BLaER1 treated with 17β-estradiol and CSF1 and Interleukin-3, amounts not matched to agents 10 nM and 100 nM (cell line): ENCODE data around the gene ANXA6.
A peak's percentile ranks its signal among the peaks of the same experiment; 100 is the strongest.

ENCODE experiments used
- H3K27ac ChIP-seq, 11 experiments: shearing (Covaris generic); formaldehyde crosslinking; 2 replicates each; pipeline ENCODE4 v1.8.1; 2022
- H3K27me3 ChIP-seq, 11 experiments: shearing (Covaris generic); formaldehyde crosslinking; 2 replicates each; pipeline ENCODE4 v1.8.1; 2022
- H3K36me3 ChIP-seq, 11 experiments: shearing (Covaris generic); formaldehyde crosslinking; 2 replicates each; pipeline ENCODE4 v1.8.1; 2022
- H3K4me1 ChIP-seq, 10 experiments: shearing (Covaris generic); formaldehyde crosslinking; 2 replicates each; pipeline ENCODE4 v1.8.1; 2022
- H3K4me2 ChIP-seq, 11 experiments: shearing (Covaris generic); formaldehyde crosslinking; 2 replicates each; pipeline ENCODE4 v1.8.1; 2022
- H3K4me3 ChIP-seq, 10 experiments: shearing (Covaris generic); formaldehyde crosslinking; 2 replicates each; pipeline ENCODE4 v1.8.1; 2022
- H3K9ac ChIP-seq, 11 experiments: shearing (Covaris generic); formaldehyde crosslinking; 2 replicates each; pipeline ENCODE4 v1.8.1; 2022
- H3K9me3 ChIP-seq, 11 experiments: shearing (Covaris generic); formaldehyde crosslinking; replicated peaks in 1 of 11; 2 replicates each; pipeline ENCODE4 v1.8.1; 2022
- H4K20me1 ChIP-seq, 11 experiments: shearing (Covaris generic); formaldehyde crosslinking; 2 replicates each; pipeline ENCODE4 v1.8.1; 2022
- Cebpa-rat ChIP-seq, 11 experiments: shearing (Covaris generic); IDR thresholded peaks; 2 replicates each; pipeline ENCODE4 v1.8.1; 2022

Gene ANXA6

DNA sequence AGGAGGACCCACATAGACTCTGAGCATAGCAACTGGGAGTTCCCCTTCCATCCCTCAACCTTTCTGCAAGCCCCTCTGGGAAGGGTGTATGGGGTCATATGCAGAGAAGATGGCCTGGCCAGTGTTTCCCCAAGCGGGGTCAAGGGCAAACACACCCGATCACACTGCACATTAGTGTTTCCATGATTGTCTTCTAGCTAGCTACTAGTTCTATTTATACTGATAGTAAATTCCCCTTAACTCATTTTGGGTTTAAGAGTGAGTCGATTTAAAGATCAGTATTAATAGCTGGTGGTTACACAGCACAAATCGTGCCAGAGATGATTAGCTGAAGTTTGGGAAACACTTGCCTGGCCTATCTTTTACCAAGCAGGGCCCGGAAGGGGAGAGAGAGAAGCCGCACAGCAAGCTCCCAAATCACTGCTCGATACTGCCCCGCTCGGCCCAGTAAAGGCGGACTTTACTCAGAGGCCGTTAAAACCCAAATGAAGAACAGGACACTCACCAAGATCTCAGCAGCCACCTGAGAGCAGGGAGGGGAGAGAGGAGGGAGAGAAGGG, 47.4 kb downstream of the ANXA6 start:
- peaks cover 51 to 100% (median 92%) of the 10 kb centered on the region in 11 experiments for H3K36me3 ChIP-seq

DNA sequence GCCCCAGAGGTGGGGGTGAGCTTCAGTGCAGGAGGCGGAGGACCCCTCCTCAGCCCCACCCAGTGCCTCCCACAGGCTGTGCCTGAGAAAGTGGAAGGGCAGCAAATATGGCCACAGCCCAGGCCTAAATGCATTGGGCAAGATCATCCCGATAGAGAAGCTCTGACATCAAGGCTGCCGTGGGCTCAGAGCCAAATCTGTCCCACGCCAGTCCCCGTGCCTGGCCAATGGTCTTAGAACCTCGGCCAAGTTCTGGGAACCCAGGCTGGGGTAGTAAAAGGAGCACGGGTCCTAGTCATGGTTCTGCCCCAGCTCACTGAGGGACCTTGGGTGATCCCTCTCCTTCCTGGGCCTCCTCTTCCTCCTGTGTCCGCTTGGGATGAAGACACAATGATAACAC, 49.0 kb downstream of the ANXA6 start:
- Histone ChIP-seq H3K27ac (no peak overlapping the region; a peak in 1 of 22 replicates), H3K36me3 (peaks cover 63 to 100% (median 99%) of the 10 kb centered on the region in 11 experiments), H3K4me2 (no peak overlapping the region), H3K4me1 (peaks cover 0 to 28% (median 8%) of the 10 kb centered on the region in 10 experiments; a peak in 9 of 20 replicates), H3K9me3 (no peaks in the 10 kb centered on the region), H4K20me1 (peaks cover 0 to 54% (median 0%) of the 10 kb centered on the region in 11 experiments; a peak in 6 of 22 replicates), H3K27me3 (no peaks in the 10 kb centered on the region), H3K9ac (no peak overlapping the region), H3K4me3 (no peak overlapping the region)
- no peak for TF ChIP-seq Cebpa-rat (IDR thresholded peaks at IDR 0.05)

More for the DNA sequence above, 47.4 kb downstream of the ANXA6 start:
- H3K9me3 ChIP-seq, result no peaks in the 10 kb centered on the region
- no peak overlapping the region for H3K4me3 ChIP-seq
- peaks cover 0 to 29% (median 14%) of the 10 kb centered on the region in 10 experiments; a peak in 11 of 20 replicates for H3K4me1 ChIP-seq
- H4K20me1 ChIP-seq, result peaks cover 0 to 56% (median 0%) of the 10 kb centered on the region in 11 experiments; a peak in 6 of 22 replicates
- H3K27me3 ChIP-seq, result no peaks in the 10 kb centered on the region
- TF ChIP-seq Cebpa-rat (IDR thresholded peaks at IDR 0.05), result no peak
- H3K27ac ChIP-seq, result peak overlapping the region in 4 of 11 experiments; percentile 0 to 20 (median 8); a peak in 2 of 22 replicates
- no peak overlapping the region for H3K4me2 ChIP-seq
- no peak overlapping the region; a peak in 1 of 22 replicates for H3K9ac ChIP-seq

DNA sequence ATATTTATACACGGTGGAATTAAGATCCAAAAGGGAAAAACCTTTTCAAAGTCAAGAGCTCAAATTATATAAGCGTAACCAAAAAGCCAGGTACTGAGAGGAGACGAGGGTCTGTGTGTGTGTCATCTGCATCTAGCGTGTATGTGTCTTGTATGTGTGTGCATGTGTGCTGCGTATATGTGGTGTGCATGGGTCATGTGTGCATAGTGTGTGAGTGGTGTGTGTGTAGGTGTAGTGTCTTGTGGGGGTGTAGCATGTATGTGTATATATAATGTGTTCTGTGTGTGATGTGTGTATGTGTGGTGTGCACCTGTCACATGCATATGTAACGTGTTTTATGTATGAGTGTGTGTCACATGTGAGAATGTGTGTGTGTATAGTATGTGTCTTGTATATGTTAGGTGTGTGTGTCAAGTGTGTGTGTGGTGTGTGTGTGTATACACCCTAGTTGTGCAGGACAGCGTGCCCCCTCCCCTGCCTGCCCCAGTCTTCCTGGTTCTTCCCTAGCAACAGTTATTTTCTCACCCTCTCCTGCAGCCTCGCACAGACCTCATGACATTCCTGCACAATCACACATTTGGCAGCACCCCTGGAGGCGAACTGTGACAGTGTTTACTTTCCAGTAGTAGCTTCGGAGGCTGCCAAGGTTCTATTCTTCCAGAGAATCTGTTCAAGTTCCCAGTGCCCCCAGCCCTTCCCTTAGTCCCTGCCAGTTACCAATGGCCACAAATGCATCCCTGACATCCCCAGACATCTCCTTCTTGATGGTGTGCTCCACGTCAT, 49.6 kb downstream of the ANXA6 start:
- no peak for TF ChIP-seq Cebpa-rat (IDR thresholded peaks at IDR 0.05)
- H3K27me3 ChIP-seq, result no peaks in the 10 kb centered on the region
- no peak overlapping the region for H3K4me3 ChIP-seq
- H3K4me2 ChIP-seq, result no peak overlapping the region
- H3K9ac ChIP-seq, result no peak overlapping the region
- H3K9me3 ChIP-seq, result no peaks in the 10 kb centered on the region
- H3K27ac ChIP-seq, result no peak overlapping the region; a peak in 1 of 22 replicates
- peaks cover 0 to 28% (median 8%) of the 10 kb centered on the region in 10 experiments; a peak in 7 of 20 replicates for H3K4me1 ChIP-seq
- peaks cover 65 to 100% (median 99%) of the 10 kb centered on the region in 11 experiments for H3K36me3 ChIP-seq
- H4K20me1 ChIP-seq, result peaks cover 0 to 54% (median 0%) of the 10 kb centered on the region in 11 experiments; a peak in 6 of 22 replicates

DNA sequence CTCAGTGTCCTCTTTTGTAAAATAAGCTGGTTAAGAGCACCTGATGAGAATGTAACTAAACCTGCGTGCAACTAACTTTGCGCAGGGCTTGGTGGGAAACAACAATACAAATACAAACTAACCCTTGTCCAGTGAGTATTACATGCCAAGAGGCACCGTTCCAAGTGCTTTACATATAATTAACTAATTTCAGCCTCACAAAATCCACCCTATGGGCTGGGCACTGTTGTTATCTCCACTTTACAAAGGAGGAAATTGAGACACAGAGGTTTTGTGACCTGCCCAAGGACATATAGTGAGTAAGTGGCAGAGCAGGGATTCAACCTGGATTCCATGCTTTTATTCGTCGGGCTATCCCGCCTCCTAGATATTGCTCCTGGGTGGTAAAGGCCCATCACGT, 50.5 kb downstream of the ANXA6 start:
- Histone ChIP-seq H3K27ac (no peak overlapping the region), H3K9ac (no peak overlapping the region), H3K27me3 (no peaks in the 10 kb centered on the region), H3K4me2 (no peak overlapping the region), H3K36me3 (peaks cover 64 to 100% (median 93%) of the 10 kb centered on the region in 11 experiments), H4K20me1 (peaks cover 0 to 48% (median 0%) of the 10 kb centered on the region in 11 experiments; a peak in 6 of 22 replicates), H3K4me3 (no peak overlapping the region), H3K9me3 (no peaks in the 10 kb centered on the region), H3K4me1 (peaks cover 0 to 28% (median 12%) of the 10 kb centered on the region in 10 experiments; a peak in 11 of 20 replicates)
- no peak for TF ChIP-seq Cebpa-rat (IDR thresholded peaks at IDR 0.05)

DNA sequence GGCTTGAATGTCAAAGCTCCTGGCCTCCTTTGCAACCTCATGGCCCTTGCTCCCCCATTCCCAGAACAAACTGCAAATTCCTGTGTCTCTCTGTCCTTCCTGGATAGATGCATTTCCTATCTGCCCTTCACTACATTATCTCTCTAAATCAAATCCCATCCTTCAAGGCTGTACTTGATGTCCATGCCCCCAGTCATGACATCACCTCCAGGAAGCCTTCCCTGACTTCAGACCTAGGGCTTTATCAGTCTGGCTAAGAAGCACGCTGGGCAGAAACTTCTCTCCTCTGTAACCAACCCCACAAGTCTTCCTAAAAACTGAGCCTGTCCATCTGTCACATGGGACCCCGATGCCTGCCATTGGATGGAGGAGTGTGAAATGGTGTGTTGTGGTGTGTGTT, 51.1 kb downstream of the ANXA6 start:
- no peak overlapping the region for H3K27ac ChIP-seq

GRCh38 chr5:151106043-151106442, 51.5 kb downstream of the ANXA6 start:
- Histone ChIP-seq H4K20me1 (peaks cover 0 to 38% (median 0%) of the 10 kb centered on the region in 11 experiments; a peak in 6 of 22 replicates), H3K36me3 (peaks cover 62 to 100% (median 90%) of the 10 kb centered on the region in 11 experiments), H3K4me3 (no peak overlapping the region), H3K4me1 (peaks cover 0 to 38% (median 16%) of the 10 kb centered on the region in 10 experiments; a peak in 11 of 20 replicates), H3K9ac (no peak overlapping the region), H3K27ac (no peak overlapping the region), H3K27me3 (no peaks in the 10 kb centered on the region), H3K4me2 (0 out of 22 replicates have a peak overlapping the region, but pooled peaks of 1 of the 11 experiments have one; percentile 5), H3K9me3 (no peaks in the 10 kb centered on the region)
- no peak for TF ChIP-seq Cebpa-rat (IDR thresholded peaks at IDR 0.05)

More for the DNA sequence above, 51.1 kb downstream of the ANXA6 start:
- peaks cover 0 to 42% (median 0%) of the 10 kb centered on the region in 11 experiments; a peak in 6 of 22 replicates for H4K20me1 ChIP-seq
- H3K27me3 ChIP-seq, result no peaks in the 10 kb centered on the region
- H3K4me2 ChIP-seq, result 0 out of 22 replicates have a peak overlapping the region, but pooled peaks of 1 of the 11 experiments have one; percentile 5
- H3K9me3 ChIP-seq, result no peaks in the 10 kb centered on the region
- no peak for TF ChIP-seq Cebpa-rat (IDR thresholded peaks at IDR 0.05)
- peaks cover 64 to 100% (median 92%) of the 10 kb centered on the region in 11 experiments for H3K36me3 ChIP-seq
- no peak overlapping the region for H3K4me3 ChIP-seq
- H3K9ac ChIP-seq, result no peak overlapping the region
- peaks cover 0 to 33% (median 13%) of the 10 kb centered on the region in 10 experiments; a peak in 11 of 20 replicates for H3K4me1 ChIP-seq

DNA sequence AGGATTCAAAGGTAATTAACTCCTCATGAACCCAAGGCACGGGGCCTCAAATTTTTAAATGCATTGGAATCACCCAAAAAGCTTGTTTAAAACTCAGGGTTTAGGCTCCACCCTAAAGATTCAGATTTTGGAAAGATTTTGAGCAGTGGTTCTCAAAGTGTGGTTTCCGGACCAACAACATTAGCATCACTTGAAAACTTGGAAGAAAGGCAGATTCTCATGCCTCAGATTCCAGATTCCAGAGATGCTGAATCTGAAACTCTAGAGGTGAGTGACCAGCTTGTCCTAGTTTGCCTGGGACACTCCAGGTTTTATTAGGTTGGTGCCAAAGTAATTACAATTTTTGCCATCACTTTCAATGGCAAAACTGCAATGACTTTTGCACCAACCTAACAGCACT, 52.0 kb downstream of the ANXA6 start:
- Histone ChIP-seq H3K9me3 (no peaks in the 10 kb centered on the region), H3K4me3 (no peak overlapping the region), H3K27me3 (no peaks in the 10 kb centered on the region), H3K4me1 (peaks cover 0 to 43% (median 20%) of the 10 kb centered on the region in 10 experiments; a peak in 11 of 20 replicates), H3K9ac (no peak overlapping the region), H3K4me2 (peak overlapping the region in 2 of 11 experiments; percentile 19 to 30; a peak in 2 of 22 replicates), H3K36me3 (peaks cover 57 to 100% (median 87%) of the 10 kb centered on the region in 11 experiments), H4K20me1 (peaks cover 0 to 33% (median 0%) of the 10 kb centered on the region in 11 experiments; a peak in 6 of 22 replicates), H3K27ac (peak overlapping the region in 1 of 11 experiments; percentile 5; a peak in 2 of 22 replicates)
- no peak for TF ChIP-seq Cebpa-rat (IDR thresholded peaks at IDR 0.05)

GRCh38 chr5:151104795-151105194, 52.8 kb downstream of the ANXA6 start:
- H3K36me3 ChIP-seq, result peaks cover 51 to 100% (median 79%) of the 10 kb centered on the region in 11 experiments

More at GRCh38 chr5:151104795-151105194, 52.8 kb downstream of the ANXA6 start:
- H3K27ac ChIP-seq, result peak overlapping the region in 4 of 11 experiments; percentile 14 to 48 (median 30); a peak in 5 of 22 replicates
- no peak overlapping the region for H3K4me3 ChIP-seq
- H3K4me1 ChIP-seq, result peaks cover 0 to 50% (median 28%) of the 10 kb centered on the region in 10 experiments; a peak in 15 of 20 replicates
- no peak overlapping the region for H3K9ac ChIP-seq
- H3K9me3 ChIP-seq, result no peaks in the 10 kb centered on the region
- no peaks in the 10 kb centered on the region for H3K27me3 ChIP-seq
- TF ChIP-seq Cebpa-rat (IDR thresholded peaks at IDR 0.05), result peak in 6 of 11 experiments; percentile 22 to 72 (median 45); a peak in 7 of 22 replicates
- H3K4me2 ChIP-seq, result peak overlapping the region in 2 of 11 experiments; percentile 19 to 30; a peak in 5 of 22 replicates
- H4K20me1 ChIP-seq, result peaks cover 0 to 31% (median 0%) of the 10 kb centered on the region in 11 experiments; a peak in 5 of 22 replicates
